HepG2 (cell line): ENCODE measurements around the gene VPS4B.

Experiments used
- CERS6 ChIP-seq: sonication (generic); formaldehyde crosslinking; IDR thresholded peaks from 2 replicates; pipeline ENCODE4 v1.5.0; 2020; ENCODE audit warnings: missing genetic modification reagents
- CTCF ChIP-seq: sonication (generic); formaldehyde crosslinking; IDR thresholded peaks from 2 replicates; pipeline ENCODE4 v1.5.0; 2020; ENCODE audit warnings: mild to moderate bottlenecking, missing genetic modification reagents, moderate library complexity
- HCFC1 ChIP-seq: fragments of 150-350 bp; IDR thresholded peaks from 2 replicates; pipeline ENCODE4 v1.6.1; 2014; ENCODE audit warnings: low read depth, low read length
- JUND ChIP-seq: sonication (generic); formaldehyde crosslinking; IDR thresholded peaks from 2 replicates; pipeline ENCODE4 v1.8.0; 2022; ENCODE audit warnings: mild to moderate bottlenecking, missing genetic modification reagents
- NFIC ChIP-seq: IDR thresholded peaks from 2 replicates; pipeline ENCODE4 v1.6.1; 2012; ENCODE audit warnings: mild to moderate bottlenecking, low read length, inconsistent platforms
- TBP ChIP-seq: sonication (generic); formaldehyde crosslinking; IDR thresholded peaks from 2 replicates; pipeline ENCODE4 v1.5.0; 2020; ENCODE audit warnings: missing genetic modification reagents
- ZKSCAN1 ChIP-seq: fragments of 150-350 bp; IDR thresholded peaks from 2 replicates; pipeline ENCODE4 v1.6.1; 2014; ENCODE audit warnings: low read length
- ZNF331 ChIP-seq: sonication (generic); formaldehyde crosslinking; IDR thresholded peaks from 2 replicates; pipeline ENCODE4 v1.4.0; 2020; ENCODE audit warnings: missing genetic modification reagents
- ZNF7 ChIP-seq: IDR thresholded peaks from 2 replicates; pipeline ENCODE4 v1.6.1; 2016; ENCODE audit warnings: missing biosample characterization, missing genetic modification reagents

- TF ChIP-seq ZNF7 (CRISPR knock-in tag) (no peak), CTCF (CRISPR knock-in tag) (no peak), ZNF331 (CRISPR knock-in tag) (no peak), TBP (CRISPR knock-in tag) (no peak), NFIC (no peak), HCFC1 (no peak), CERS6 (CRISPR knock-in tag) (no peak), ZKSCAN1 (no peak), JUND (CRISPR knock-in tag) (no peak)
These were observed 8.2 kb upstream of the VPS4B start for GRCh38 chr18:63430526-63430925.
